ENCODE data around the gene SDC3. TPM values are rescaled to one million over a fixed set of nuclear protein-coding genes. Genes with fewer than 3 reads are reported as not detected.

Gene SDC3
- total RNA-seq, 1 donor from 2014 or later: 57.1 TPM

GRCh38 chr1:30830537-30830936, 78.0 kb downstream of the SDC3 start:
- DNase-seq (ENCODE audit: low spot score in 2 of 2) (no peak), FAIRE-seq (no peak)

- DNase-seq (ENCODE audit: low spot score in 2 of 2) (no peak), FAIRE-seq (no peak)
Measured at GRCh38 chr1:30829889-30830288, 78.7 kb downstream of the SDC3 start.

- no peak for FAIRE-seq
- no peak for DNase-seq (ENCODE audit: low spot score in 2 of 2)
Measured at GRCh38 chr1:30824736-30825429, 83.7 kb downstream of the SDC3 start.

GRCh38 chr1:30823969-30824735, 84.4 kb downstream of the SDC3 start:
- DNase-seq (ENCODE audit: low spot score in 2 of 2) (peak; percentile 89 to 98), FAIRE-seq (peak; percentile 62)

GRCh38 chr1:30823627-30823968, 85.0 kb downstream of the SDC3 start:
- DNase-seq (ENCODE audit: low spot score in 2 of 2): no peak
- FAIRE-seq: no peak

- no peak for FAIRE-seq
- no peak for DNase-seq (ENCODE audit: low spot score in 2 of 2)
Measured at GRCh38 chr1:30822966-30823581, 85.5 kb downstream of the SDC3 start.

GRCh38 chr1:30822006-30822405, 86.6 kb downstream of the SDC3 start:
- FAIRE-seq: no peak
- no peak for DNase-seq (ENCODE audit: low spot score in 2 of 2)

- DNase-seq (ENCODE audit: low spot score in 2 of 2) (no peak), FAIRE-seq (no peak)
Measured at GRCh38 chr1:30820299-30820698, 88.3 kb downstream of the SDC3 start.

Small RNA genes within 50 kb of the gene (small RNA-seq; reads per million reads assigned to genes)
- gene RN7SKP91 (not detected), gene RN7SL371P (not detected)

Other genes starting within 250 kb of the SDC3 start
- gene MATN1, start 185.2 kb downstream of the SDC3 start, total RNA-seq: 0.41 TPM
- gene LAPTM5, start 151.0 kb downstream of the SDC3 start, total RNA-seq: 3.7 TPM
- 123 TPM for gene PUM1, start 157.0 kb upstream of the SDC3 start, total RNA-seq